WTC11 (cell line): ENCODE results near the gene SUPT7L. TPM values are rescaled to one million over a fixed set of nuclear protein-coding genes. Genes with fewer than 3 reads are reported as not detected.

Experiments used
- ATAC-seq: fragments of 200-7000 bp; cut with Tn5 transposase; 2 replicates; pipeline ENCODE4 v1.10.0; 2021; ENCODE audit warnings: mild to moderate bottlenecking, moderate library complexity
- CTCF ChIA-PET: fragments of 300-600 bp; sonication (Branson Sonifier 250); formaldehyde crosslinking; loops from one replicate; lab custom pipeline; 2021; ENCODE audit warnings: antibody characterized with exemption; lab: Charles Lee
- POLR2A ChIA-PET: fragments of 350-600 bp; sonication (Branson Sonifier 250); formaldehyde crosslinking; loops from one replicate; lab custom pipeline; 2021; ENCODE audit warnings: antibody characterized with exemption; lab: Charles Lee
- DNase-seq: peaks from one replicate; pipeline ENCODE4 v3.0.0; 2021; ENCODE audit warnings: low spot score
- H3K27ac Mint-ChIP-seq: 2 replicates; pipeline ENCODE4 v1.8.0; 2021; ENCODE audit warnings: mixed read lengths
- H3K27me3 Mint-ChIP-seq: 2 replicates; pipeline ENCODE4 v1.8.0; 2021; ENCODE audit warnings: low read depth, mild to moderate bottlenecking, moderate library complexity, mixed read lengths
- H3K36me3 Mint-ChIP-seq: 2 replicates; pipeline ENCODE4 v1.8.0; 2021; ENCODE audit warnings: mixed read lengths
- H3K4me1 Mint-ChIP-seq: 2 replicates; pipeline ENCODE4 v1.8.0; 2022; ENCODE audit warnings: mixed read lengths
- H3K4me3 Mint-ChIP-seq: 2 replicates; pipeline ENCODE4 v1.8.0; 2021; ENCODE audit warnings: mild to moderate bottlenecking, moderate library complexity, mixed read lengths
- H3K9me3 Mint-ChIP-seq: 2 replicates; pipeline ENCODE4 v1.8.0; 2021; ENCODE audit warnings: mixed read lengths
- ERG ChIP-seq: fragments of 250-450 bp; sonication (Bioruptor Pico); IDR thresholded peaks from 2 replicates; pipeline ENCODE4 v1.8.0; 2021; ENCODE audit warnings: mild to moderate bottlenecking
- FOXP1 ChIP-seq: sonication (generic); formaldehyde crosslinking; IDR thresholded peaks from 2 replicates; pipeline ENCODE4 v1.8.0; 2022; ENCODE audit warnings: missing genetic modification reagents, mild to moderate bottlenecking, moderate library complexity, borderline replicate concordance
- GABPB1 ChIP-seq: sonication (generic); formaldehyde crosslinking; IDR thresholded peaks from 2 replicates; pipeline ENCODE4 v1.8.1; 2023; ENCODE audit warnings: mild to moderate bottlenecking, missing genetic modification reagents
- GRHL2 ChIP-seq: fragments of 250-450 bp; sonication (Bioruptor Pico); IDR thresholded peaks from 2 replicates; pipeline ENCODE4 v1.8.0; 2022; ENCODE audit warnings: mild to moderate bottlenecking, moderate library complexity; ENCODE audit not compliant: insufficient replicate concordance, severe bottlenecking
- MYBL2 ChIP-seq: sonication (generic); formaldehyde crosslinking; IDR thresholded peaks from 2 replicates; pipeline ENCODE4 v1.8.1; 2023; ENCODE audit warnings: mild to moderate bottlenecking, moderate library complexity, missing genetic modification reagents
- NR2C2 ChIP-seq: sonication (generic); formaldehyde crosslinking; IDR thresholded peaks from 2 replicates; pipeline ENCODE4 v1.8.0; 2022; ENCODE audit warnings: mild to moderate bottlenecking, missing genetic modification reagents
- NR3C1 ChIP-seq: sonication (generic); formaldehyde crosslinking; conservative IDR thresholded peaks from 2 replicates; pipeline ENCODE4 v1.8.1; 2023; ENCODE audit warnings: low read depth, mild to moderate bottlenecking, missing genetic modification reagents
- USF2 ChIP-seq: sonication (generic); formaldehyde crosslinking; IDR thresholded peaks from 2 replicates; pipeline ENCODE4 v1.8.1; 2023; ENCODE audit warnings: mild to moderate bottlenecking, missing genetic modification reagents, moderate library complexity
- ZMAT4 ChIP-seq: fragments of 250-450 bp; sonication (Bioruptor Pico); IDR thresholded peaks from 2 replicates; pipeline ENCODE4 v1.9.0; 2021; ENCODE audit warnings: mild to moderate bottlenecking
- ZNF138 ChIP-seq: sonication (generic); formaldehyde crosslinking; conservative IDR thresholded peaks from 2 replicates; pipeline ENCODE4 v1.8.1; 2022; ENCODE audit warnings: mild to moderate bottlenecking, moderate library complexity, missing genetic modification reagents
- ZNF416 ChIP-seq: fragments of 250-450 bp; sonication (Bioruptor Pico); IDR thresholded peaks from 2 replicates; pipeline ENCODE4 v1.9.0; 2021; ENCODE audit warnings: mild to moderate bottlenecking, inconsistent platforms
- ZSCAN18 ChIP-seq: fragments of 250-450 bp; sonication (Bioruptor Pico); IDR thresholded peaks from 2 replicates; pipeline ENCODE4 v2.1.2; 2022; ENCODE audit warnings: mild to moderate bottlenecking, moderate library complexity
- total RNA-seq: library from RNA; stranded (reverse); gene quantifications from 3 replicates; pipeline ENCODE4 v1.2.3, GENCODE V29; 2021

Gene SUPT7L
- total RNA-seq, 1 experiment from 2014 or later, result 22.6 TPM

GRCh38 chr2:27664154-27664574 lies 750 bp upstream of the SUPT7L start:
- H3K4me3 Mint-ChIP-seq, result peak overlapping the region; percentile 99
- ChIA-PET POLR2A (no interaction called here), CTCF (interaction anchor here (1.3 to 1.4 kb wide), 2 partner anchors 19 to 40 kb away, joined by 8 to 17 read pairs; no protein-coding TSS in a partner anchor)
- ATAC-seq (peak; percentile 40), DNase-seq (no peak)
- H3K4me1 Mint-ChIP-seq, result peaks cover 17% of the 10 kb centered on the region
- peaks cover 46% of the 10 kb centered on the region for H3K36me3 Mint-ChIP-seq
- no peak for TF ChIP-seq ERG (CRISPR knock-in tag)
- no peak for TF ChIP-seq ZNF416
- TF ChIP-seq GABPB1 (CRISPR knock-in tag), result no peak
- peak; percentile 9; the same call in 1 of the 2 replicates for TF ChIP-seq MYBL2 (CRISPR knock-in tag)
- no peak for TF ChIP-seq NR2C2 (CRISPR knock-in tag)
- no peak for TF ChIP-seq ZNF138 (CRISPR knock-in tag)
- no peaks in the 10 kb centered on the region for H3K27me3 Mint-ChIP-seq
- peak overlapping the region; percentile 53; the same call in 1 of the 2 replicates for H3K27ac Mint-ChIP-seq
- no peaks in the 10 kb centered on the region for H3K9me3 Mint-ChIP-seq

GRCh38 chr2:27661371-27661770 lies 2.0 kb downstream of the SUPT7L start:
- TF ChIP-seq ZSCAN18, result no peak
- TF ChIP-seq ZMAT4 (CRISPR knock-in tag), result no peak
- no peak for TF ChIP-seq NR3C1 (CRISPR knock-in tag)
- no peak for TF ChIP-seq FOXP1 (CRISPR knock-in tag)
- TF ChIP-seq, all 79 proteins: peak for 0
- no peaks in the 10 kb centered on the region for H3K9me3 Mint-ChIP-seq
- ChIA-PET POLR2A (no interaction called here), CTCF (no interaction called here)
- ATAC-seq (no peak), DNase-seq (no peak)
- H3K36me3 Mint-ChIP-seq, result peaks cover 34% of the 10 kb centered on the region
- peaks cover 17% of the 10 kb centered on the region for H3K4me1 Mint-ChIP-seq
- H3K27ac Mint-ChIP-seq, result no peak overlapping the region
- H3K27me3 Mint-ChIP-seq, result no peaks in the 10 kb centered on the region
- H3K4me3 Mint-ChIP-seq, result peak overlapping the region; percentile 99

GRCh38 chr2:27655155-27655951 lies 8.1 kb downstream of the SUPT7L start:
- Mint-ChIP-seq H3K4me1 (no peaks in the 10 kb centered on the region; the same call in 1 of the 2 replicates), H3K9me3 (no peaks in the 10 kb centered on the region)
- ATAC-seq, result peak; percentile 39

More at GRCh38 chr2:27655155-27655951, 8.1 kb downstream of the SUPT7L start:
- H3K27ac Mint-ChIP-seq, result 0 out of 2 replicates have a peak overlapping the region, but pooled peaks have one; percentile 24
- TF ChIP-seq ERG (CRISPR knock-in tag), result no peak
- no peak for TF ChIP-seq GRHL2 (CRISPR knock-in tag)
- no peak for TF ChIP-seq USF2 (CRISPR knock-in tag)
- DNase-seq, result no peak
- no peak overlapping the region for H3K4me3 Mint-ChIP-seq
- ChIA-PET CTCF (interaction anchor here (1.4 to 2.1 kb wide), 2 partner anchors 28 to 352 kb away, joined by 3 to 8 read pairs; no protein-coding TSS in a partner anchor), POLR2A (no interaction called here)
- no peaks in the 10 kb centered on the region for H3K27me3 Mint-ChIP-seq
- H3K36me3 Mint-ChIP-seq, result peaks cover 60% of the 10 kb centered on the region
